Measurements from ENCODE around the gene REXO1. TPM values are rescaled to one million over a fixed set of nuclear protein-coding genes. Genes with fewer than 3 reads are reported as not detected.
A peak's percentile ranks its signal among the peaks of the same experiment; 100 is the strongest.

Gene REXO1
- total and polyA plus RNA-seq, 2 of the 8 experiments (the other 6 are each of a cell fraction or from before 2014, with no cell fraction given) = 42.4 to 44.3 TPM

DNA sequence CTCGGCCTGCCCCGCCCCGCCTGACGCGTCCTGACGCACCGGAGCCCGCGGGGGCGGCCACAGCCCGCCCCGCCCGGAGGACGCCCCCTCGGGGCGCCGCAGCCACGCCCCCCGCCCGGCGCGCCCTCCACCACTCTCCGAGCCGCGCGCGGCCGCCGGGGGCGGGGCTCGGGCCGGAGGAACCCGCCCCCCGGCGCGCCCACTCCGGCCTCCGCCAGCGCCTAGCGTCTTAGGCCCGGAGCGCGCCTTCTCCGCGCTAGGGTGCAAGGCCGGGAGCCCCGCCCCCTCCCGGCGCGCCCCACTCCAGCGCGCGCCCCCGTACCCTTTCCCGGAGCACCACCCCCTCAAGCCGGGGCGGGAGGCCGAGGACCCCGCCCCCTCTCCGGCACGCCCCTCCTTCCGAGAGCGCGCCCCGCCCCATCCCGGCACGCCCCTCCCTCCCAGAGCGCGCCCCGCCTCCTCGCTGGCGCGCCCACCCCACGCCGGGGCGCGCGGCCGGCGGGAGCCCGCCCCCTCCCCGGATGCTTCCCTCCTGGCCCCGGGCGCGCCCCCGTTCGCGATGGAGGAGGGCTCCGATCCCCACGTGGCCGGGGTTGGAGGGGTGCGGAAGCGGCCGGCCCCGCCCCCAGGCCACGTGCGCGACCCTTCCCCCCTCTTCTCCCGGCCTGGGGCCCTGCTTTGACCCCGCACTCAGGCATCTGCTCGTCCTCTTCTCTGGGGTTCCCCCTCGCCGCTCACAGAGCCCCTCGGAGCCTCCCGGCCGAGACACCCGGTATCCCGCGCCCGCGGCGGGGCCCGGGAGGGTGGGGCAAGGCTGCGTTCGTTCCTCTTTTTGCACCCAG is 15.6 kb upstream of the REXO1 start:
- Histone ChIP-seq H3K79me1 (ENCODE audit: low read depth, low read length) (0 out of 2 replicates have a peak, but pooled peaks cover 5% of the 10 kb centered on the region), H3K23me2 (ENCODE audit: low read depth, low read length) (peaks cover 5% of the 10 kb centered on the region; the same call in 1 of the 2 replicates), H3K27ac (ENCODE audit: low read depth, low read length) (peak overlapping the region; percentile 75), H3K4me2 (ENCODE audit: insufficient read depth in 1 of 2, low read depth in 2 of 2, low read length in 2 of 2) (peak overlapping the region; percentile 32 to 89; a peak in 3 of 4 replicates), H3K18ac (ENCODE audit: extremely low read depth, low read length) (peak overlapping the region; percentile 71), H2BK20ac (ENCODE audit: low read length) (no peak overlapping the region), H3K9ac (replicated peaks in 1 of 4; ENCODE audit: extremely low read depth in 1 of 4, low read depth in 3 of 4, low read length in 3 of 4) (peak overlapping the region; percentile 10 to 91 (median 76)), H4K20me1 (replicated peaks in 1 of 2; ENCODE audit: control insufficient read depth in 1 of 2, insufficient read depth in 2 of 2, low read length in 2 of 2) (peaks cover 22 to 38% of the 10 kb centered on the region in 2 experiments), H3K23ac (ENCODE audit: insufficient read length) (no peak overlapping the region), H3K79me2 (ENCODE audit: control insufficient read depth in 1 of 2, insufficient read depth in 2 of 2, low read length in 2 of 2) (peaks cover 18 to 37% of the 10 kb centered on the region in 2 experiments; a peak in 3 of 4 replicates), H3K4me1 (replicated peaks in 1 of 4; ENCODE audit: control insufficient read depth in 3 of 4, insufficient read depth in 4 of 4, low read length in 3 of 4) (peaks cover 0 to 35% (median 23%) of the 10 kb centered on the region in 4 experiments; a peak in 6 of 7 replicates), H4K91ac (replicated peaks; ENCODE audit: insufficient read length, low read length) (peak overlapping the region; percentile 42), H4K8ac (ENCODE audit: extremely low read depth, insufficient read depth, low read length) (peak overlapping the region; percentile 87; the same call in 1 of the 2 replicates), H4K5ac (ENCODE audit: insufficient read length, low read depth, low read length) (peak overlapping the region; percentile 83), H3K27me3 (replicated peaks in 1 of 4; ENCODE audit: control insufficient read depth in 3 of 4, extremely low read depth in 1 of 4, insufficient read depth in 3 of 4, low read length in 3 of 4) (peaks cover 0 to 15% (median 6%) of the 10 kb centered on the region in 4 experiments; a peak in 5 of 7 replicates), H3K9me3 (ENCODE audit: insufficient read depth in 2 of 2, low read depth in 1 of 2, low read length in 1 of 2) (no peaks in the 10 kb centered on the region), H2BK15ac (ENCODE audit: low read length) (no peak overlapping the region), H2BK120ac (replicated peaks; ENCODE audit: low read depth, low read length) (no peak overlapping the region), H3K36me3 (ENCODE audit: control insufficient read depth in 2 of 4, insufficient read depth in 4 of 4, low read length in 3 of 4) (no peaks in the 10 kb centered on the region), H3K4me3 (ENCODE audit: extremely low read depth in 1 of 4, insufficient read depth in 2 of 4, low read depth in 3 of 4, low read length in 4 of 4) (peak overlapping the region; percentile 66 to 96 (median 72)), H2AFZ (ENCODE audit: low read length) (no peak overlapping the region), H3K56ac (replicated peaks; ENCODE audit: insufficient read length, low read depth, low read length) (peak overlapping the region; percentile 77), H2AK5ac (ENCODE audit: low read depth, low read length) (no peak overlapping the region), H3K4ac (replicated peaks; ENCODE audit: insufficient read length, low read depth, low read length) (no peak overlapping the region), H2BK12ac (ENCODE audit: low read depth, low read length) (no peak overlapping the region), H2BK5ac (ENCODE audit: low read depth, low read length) (peak overlapping the region; percentile 81), H3K14ac (ENCODE audit: insufficient read length) (no peak overlapping the region)
- 2% methylated on average over 14 of the region's 115 CpGs; no CpG with 5 or more reads in 1 of the 2 experiments for WGBS, 2 experiments (ENCODE audit: extremely low coverage in 1 of 2, insufficient coverage in 1 of 2, insufficient read length in 1 of 2, insufficient replicate concordance in 2 of 2, low coverage in 1 of 2, low lambda C conversion rate in 2 of 2, missing lambda C conversion rate in 1 of 2)
- FAIRE-seq (no peak), DNase-seq (ENCODE audit: low read depth in 1 of 2, low spot score in 2 of 2) (peak in 1 of 2 experiments; percentile 94)
- POLR2A ChIA-PET (ENCODE audit: partially characterized antibody) = interaction anchor here (0.9 to 1.6 kb wide), 10 partner anchors 9 to 612 kb away, joined by 3 to 10 read pairs (median 6); partner anchors contain the start of genes ABHD17A, ADAT3, GADD45B and REXO1
- CTCF ChIA-PET (ENCODE audit: partially characterized antibody) = interaction anchor here (0.5 to 2.6 kb wide), 14 partner anchors 12 to 449 kb away, joined by 3 to 12 read pairs (median 4); no protein-coding TSS in a partner anchor
- TF ChIP-seq, protein P1, sequence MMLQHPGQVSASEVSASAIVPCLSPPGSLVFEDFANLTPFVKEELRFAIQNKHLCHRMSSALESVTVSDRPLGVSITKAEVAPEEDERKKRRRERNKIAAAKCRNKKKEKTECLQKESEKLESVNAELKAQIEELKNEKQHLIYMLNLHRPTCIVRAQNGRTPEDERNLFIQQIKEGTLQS (IDR thresholded peaks at IDR 0.05; ENCODE audit: insufficient read depth, low read depth, low read length) = 0 out of 2 replicates have a peak, but pooled peaks have one; percentile 33
- peak; percentile 37; the same call in 1 of the 2 replicates for TF ChIP-seq TBP (IDR thresholded peaks at IDR 0.05; ENCODE audit: low read depth, low read length)
- TF ChIP-seq, protein P2, sequence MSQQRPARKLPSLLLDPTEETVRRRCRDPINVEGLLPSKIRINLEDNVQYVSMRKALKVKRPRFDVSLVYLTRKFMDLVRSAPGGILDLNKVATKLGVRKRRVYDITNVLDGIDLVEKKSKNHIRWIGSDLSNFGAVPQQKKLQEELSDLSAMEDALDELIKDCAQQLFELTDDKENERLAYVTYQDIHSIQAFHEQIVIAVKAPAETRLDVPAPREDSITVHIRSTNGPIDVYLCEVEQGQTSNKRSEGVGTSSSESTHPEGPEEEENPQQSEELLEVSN (IDR thresholded peaks at IDR 0.05) = peak; percentile 84
- TF ChIP-seq SRF (IDR thresholded peaks at IDR 0.05; ENCODE audit: low read depth, low read length) = no peak
- TF ChIP-seq HDAC2 (IDR thresholded peaks at IDR 0.05; ENCODE audit: borderline replicate concordance in 1 of 2, low read depth in 2 of 2, low read length in 2 of 2) = 0 out of 4 replicates have a peak, but pooled peaks of 1 of the 2 experiments have one; percentile 5
- TF ChIP-seq PHF8 (conservative IDR thresholded peaks at IDR 0.05; ENCODE audit: low read depth, low read length) = peak; percentile 65
- TF ChIP-seq POLR2AphosphoS5 (IDR thresholded peaks at IDR 0.05; ENCODE audit: low read depth, low read length) = peak; percentile 46; the same call in 1 of the 2 replicates
- peak in 1 of 2 experiments; percentile 42; a peak in 1 of 3 replicates for TF ChIP-seq POLR2A (IDR thresholded peaks at IDR 0.05; ENCODE audit: control extremely low read depth in 1 of 2, low read depth in 2 of 2, low read length in 2 of 2)
- TF ChIP-seq CHD2 (IDR thresholded peaks at IDR 0.05; ENCODE audit: low read length) = 0 out of 2 replicates have a peak, but pooled peaks have one; percentile 8

All from H1 (cell line).